Measurements from ENCODE around the gene NTRK2.

GRCh38 chr9:84983749-84984148, 314.2 kb downstream of the NTRK2 start:
- no peak for TF ChIP-seq POLR2A (IDR thresholded peaks at IDR 0.05)
- no peak for TF ChIP-seq CTCF (IDR thresholded peaks at IDR 0.05)
